SK-N-SH (cell line): ENCODE results near the gene FHL5. TPM values are rescaled to one million over a fixed set of nuclear protein-coding genes. Genes with fewer than 3 reads are reported as not detected.

Experiments
- CTCF ChIA-PET: fragments of 300-600, 350-600 bp; formaldehyde crosslinking; extraction: SDS; loops from one replicate; lab custom pipeline; 2021; lab: Yijun Ruan, JAX
- POLR2A ChIA-PET: fragments of 350-600 bp; sonication (Branson Sonifier 250); formaldehyde crosslinking; extraction: SDS; loops from one replicate; lab custom pipeline; 2020; ENCODE audit warnings: antibody characterized with exemption, inconsistent platforms; lab: Yijun Ruan, JAX
- DNase-seq: peaks from one replicate; pipeline ENCODE4 v3.0.0; 2012
- H2AFZ ChIP-seq: fragments of 200-600 bp; sonication (generic); 2 replicates; pipeline ENCODE4 v1.8.1; 2016; ENCODE audit warnings: antibody characterized with exemption, mild to moderate bottlenecking, low read depth
- H3F3A ChIP-seq: fragments of 200-600 bp; sonication (generic); replicated peaks from 2 replicates; pipeline ENCODE3; 2016; ENCODE audit warnings: antibody characterized with exemption, mild to moderate bottlenecking; ENCODE audit not compliant: insufficient read depth
- H3K27ac ChIP-seq, 2 experiments: fragments of 200-500 bp in 1 of 2; fragments of 200-600 bp in 1 of 2; sonication (Bioruptor generic) in 1 of 2; sonication (generic), shearing (Covaris generic) in 1 of 2; 2 replicates each; pipeline versions ENCODE4 v1.5.1 to v1.6.1; 2014 to 2016; ENCODE audit warnings: low read depth in 2 of 2, inconsistent platforms in 1 of 2, low read length in 1 of 2, mild to moderate bottlenecking in 1 of 2, mixed read lengths in 1 of 2
- H3K27me3 ChIP-seq: fragments of 200-600 bp; sonication (generic), shearing (Covaris generic); 2 replicates; pipeline ENCODE4 v1.6.1; 2016; ENCODE audit warnings: mixed run types; ENCODE audit not compliant: insufficient read depth
- H3K36me3 ChIP-seq, 2 experiments: fragments of 200-500 bp in 1 of 2; fragments of 200-600 bp in 1 of 2; sonication (Bioruptor generic) in 1 of 2; sonication (generic) in 1 of 2; replicated peaks in 1 of 2; 2 replicates each; pipeline versions ENCODE3 to v1.5.1; 2014 to 2016; ENCODE audit warnings: low read length in 1 of 2, mild to moderate bottlenecking in 1 of 2; ENCODE audit not compliant: insufficient read depth in 2 of 2, control insufficient read depth in 1 of 2
- H3K4me1 ChIP-seq, 2 experiments: fragments of 200-500 bp in 1 of 2; fragments of 200-600 bp in 1 of 2; sonication (Bioruptor generic) in 1 of 2; sonication (generic), shearing (Covaris generic) in 1 of 2; 2 replicates each; pipeline versions ENCODE4 v1.5.1 to v1.6.1; 2014 to 2016; ENCODE audit warnings: low read depth in 1 of 2, low read length in 1 of 2, mixed run types in 1 of 2; ENCODE audit not compliant: insufficient read depth in 2 of 2, control insufficient read depth in 1 of 2
- H3K4me2 ChIP-seq: fragments of 200-600 bp; sonication (generic), shearing (Covaris generic); 2 replicates; pipeline ENCODE4 v1.6.1; 2017; ENCODE audit warnings: mixed run types
- H3K4me3 ChIP-seq, 2 experiments: fragments of 200-500 bp in 1 of 2; fragments of 200-600 bp in 1 of 2; sonication (Bioruptor generic) in 1 of 2; sonication (generic), shearing (Covaris generic) in 1 of 2; 2 replicates each; pipeline versions ENCODE4 v1.5.1 to v1.8.1; 2014 to 2016; ENCODE audit warnings: low read depth in 2 of 2, inconsistent platforms in 1 of 2, low read length in 1 of 2, mild to moderate bottlenecking in 1 of 2, mixed read lengths in 1 of 2, moderate library complexity in 1 of 2
- H3K79me2 ChIP-seq: fragments of 200-600 bp; sonication (generic); 2 replicates; pipeline ENCODE4 v1.8.1; 2017; ENCODE audit warnings: mild to moderate bottlenecking; ENCODE audit not compliant: insufficient read depth
- H3K9ac ChIP-seq: fragments of 200-600 bp; sonication (generic); 2 replicates; pipeline ENCODE4 v1.6.1; 2017; ENCODE audit warnings: mixed run types
- H3K9me2 ChIP-seq: fragments of 200-600 bp; sonication (generic); 2 replicates; pipeline ENCODE4 v1.6.1; 2017; ENCODE audit warnings: mixed run types
- H3K9me3 ChIP-seq: fragments of 200-600 bp; sonication (generic); 2 replicates; pipeline ENCODE4 v1.6.1; 2017; ENCODE audit warnings: mixed run types, mild to moderate bottlenecking, moderate library complexity
- H4K20me1 ChIP-seq: fragments of 200-600 bp; sonication (generic); 2 replicates; pipeline ENCODE4 v1.6.1; 2017; ENCODE audit warnings: mild to moderate bottlenecking, mixed run types; ENCODE audit not compliant: insufficient read depth
- FOXJ3 ChIP-seq: sonication (generic); formaldehyde crosslinking; IDR thresholded peaks from 2 replicates; pipeline ENCODE4 v1.5.1; 2020; ENCODE audit warnings: mild to moderate bottlenecking, missing genetic modification reagents
- GABPA ChIP-seq: IDR thresholded peaks from 2 replicates; pipeline ENCODE4 v1.4.0; 2012; ENCODE audit warnings: low read depth, mild to moderate bottlenecking
- MAX ChIP-seq: IDR thresholded peaks from 2 replicates; pipeline ENCODE4 v1.4.0; 2012; ENCODE audit warnings: low read depth
- NFIC ChIP-seq: IDR thresholded peaks from 2 replicates; pipeline ENCODE4 v1.4.0; 2012; ENCODE audit warnings: borderline replicate concordance
- POLR2AphosphoS5 ChIP-seq: IDR thresholded peaks from 2 replicates; pipeline ENCODE4 v1.6.1; 2012; ENCODE audit warnings: low read depth, low read length
- RAD21 ChIP-seq: IDR thresholded peaks from 2 replicates; pipeline ENCODE4 v1.6.1; 2012; ENCODE audit warnings: mild to moderate bottlenecking, low read length
- RCOR1 ChIP-seq: fragments of 150-350 bp; IDR thresholded peaks from 2 replicates; pipeline ENCODE4 v1.6.1; 2017; ENCODE audit warnings: antibody characterized with exemption, low read length
- RXRA ChIP-seq: IDR thresholded peaks from 2 replicates; pipeline ENCODE4 v1.4.0; 2012; ENCODE audit warnings: low read depth, mild to moderate bottlenecking, borderline replicate concordance
- SMC3 ChIP-seq: IDR thresholded peaks from 2 replicates; pipeline ENCODE4 v1.6.1; 2012; ENCODE audit warnings: low read depth, low read length, improper control_type of control experiment
- TCF12 ChIP-seq: IDR thresholded peaks from 2 replicates; pipeline ENCODE4 v1.4.0; 2012
- WGBS: methylation state at CpG from one replicate; pipeline ENCODE4 v1.1.6; 2017; ENCODE audit warnings: low lambda C conversion rate; 5-methylcytosine and 5-hydroxymethylcytosine counted together
- polyA plus RNA-seq, 3 experiments: library from polyadenylated mRNA; depleted of rRNA; stranded (reverse); fragments of >200 nt; gene quantifications; 2 replicates each; pipeline ENCODE4 v1.2.3, GENCODE V29; 2012
- TF ChIP-seq, protein P1 (sequence below): IDR thresholded peaks from 2 replicates; pipeline ENCODE4 v1.6.1; 2012; ENCODE audit warnings: mild to moderate bottlenecking, low read depth, low read length, moderate library complexity

Gene FHL5
- polyA plus RNA-seq, 1 of the 3 experiments (the other 2 are of a cell fraction): not detected

GRCh38 chr6:96651816-96652215 is 88.9 kb downstream of the FHL5 start:
- no peak overlapping the region for H3K27ac ChIP-seq
- no peaks in the 10 kb centered on the region for H3K79me2 ChIP-seq
- no peak overlapping the region for H3K4me2 ChIP-seq
- no peaks in the 10 kb centered on the region for H3K9me2 ChIP-seq
- POLR2A ChIA-PET: no interaction called here
- H3K27me3 ChIP-seq: no peaks in the 10 kb centered on the region
- CTCF ChIA-PET: interaction anchor here (1.4 kb wide), 1 partner anchor 246 kb away, joined by 7 read pairs; the partner anchor contains the start of gene NDUFAF4
- H3K4me3 ChIP-seq: no peak overlapping the region
- no peak for DNase-seq
- H2AFZ ChIP-seq: no peak overlapping the region
- WGBS: 11% methylated on average over 1 of the region's 1 CpG
- H3K9me3 ChIP-seq: no peaks in the 10 kb centered on the region
- H3K4me1 ChIP-seq: no peaks in the 10 kb centered on the region
- TF ChIP-seq NFIC (no peak), RCOR1 (no peak), FOXJ3 (CRISPR knock-in tag) (no peak)
- TF ChIP-seq, protein P1, sequence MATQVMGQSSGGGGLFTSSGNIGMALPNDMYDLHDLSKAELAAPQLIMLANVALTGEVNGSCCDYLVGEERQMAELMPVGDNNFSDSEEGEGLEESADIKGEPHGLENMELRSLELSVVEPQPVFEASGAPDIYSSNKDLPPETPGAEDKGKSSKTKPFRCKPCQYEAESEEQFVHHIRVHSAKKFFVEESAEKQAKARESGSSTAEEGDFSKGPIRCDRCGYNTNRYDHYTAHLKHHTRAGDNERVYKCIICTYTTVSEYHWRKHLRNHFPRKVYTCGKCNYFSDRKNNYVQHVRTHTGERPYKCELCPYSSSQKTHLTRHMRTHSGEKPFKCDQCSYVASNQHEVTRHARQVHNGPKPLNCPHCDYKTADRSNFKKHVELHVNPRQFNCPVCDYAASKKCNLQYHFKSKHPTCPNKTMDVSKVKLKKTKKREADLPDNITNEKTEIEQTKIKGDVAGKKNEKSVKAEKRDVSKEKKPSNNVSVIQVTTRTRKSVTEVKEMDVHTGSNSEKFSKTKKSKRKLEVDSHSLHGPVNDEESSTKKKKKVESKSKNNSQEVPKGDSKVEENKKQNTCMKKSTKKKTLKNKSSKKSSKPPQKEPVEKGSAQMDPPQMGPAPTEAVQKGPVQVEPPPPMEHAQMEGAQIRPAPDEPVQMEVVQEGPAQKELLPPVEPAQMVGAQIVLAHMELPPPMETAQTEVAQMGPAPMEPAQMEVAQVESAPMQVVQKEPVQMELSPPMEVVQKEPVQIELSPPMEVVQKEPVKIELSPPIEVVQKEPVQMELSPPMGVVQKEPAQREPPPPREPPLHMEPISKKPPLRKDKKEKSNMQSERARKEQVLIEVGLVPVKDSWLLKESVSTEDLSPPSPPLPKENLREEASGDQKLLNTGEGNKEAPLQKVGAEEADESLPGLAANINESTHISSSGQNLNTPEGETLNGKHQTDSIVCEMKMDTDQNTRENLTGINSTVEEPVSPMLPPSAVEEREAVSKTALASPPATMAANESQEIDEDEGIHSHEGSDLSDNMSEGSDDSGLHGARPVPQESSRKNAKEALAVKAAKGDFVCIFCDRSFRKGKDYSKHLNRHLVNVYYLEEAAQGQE: no peak
- no peaks in the 10 kb centered on the region for H3K36me3 ChIP-seq
- no peak overlapping the region for H3K9ac ChIP-seq
- no peaks in the 10 kb centered on the region for H4K20me1 ChIP-seq
- H3F3A ChIP-seq: no peaks in the 10 kb centered on the region

GRCh38 chr6:96652552-96652951 is 89.6 kb downstream of the FHL5 start:
- Histone ChIP-seq H3K36me3 (no peaks in the 10 kb centered on the region), H3K9me2 (no peaks in the 10 kb centered on the region), H3K9ac (no peak overlapping the region), H3K79me2 (no peaks in the 10 kb centered on the region), H4K20me1 (no peaks in the 10 kb centered on the region), H3F3A (no peaks in the 10 kb centered on the region), H3K27me3 (no peaks in the 10 kb centered on the region), H3K4me1 (no peaks in the 10 kb centered on the region), H2AFZ (peak overlapping the region; percentile 35; the same call in 1 of the 2 replicates)
- 18% methylated on average over 2 of the region's 2 CpGs for WGBS
- no peak for DNase-seq
- POLR2A ChIA-PET: no interaction called here
- TF ChIP-seq RXRA (no peak), TCF12 (no peak), POLR2AphosphoS5 (no peak), GABPA (no peak), SMC3 (no peak), RAD21 (no peak), MAX (no peak)
- TF ChIP-seq, all 33 proteins: peak for 0
- Histone ChIP-seq H3K4me3 (no peak overlapping the region), H3K4me2 (no peak overlapping the region), H3K9me3 (no peaks in the 10 kb centered on the region), H3K27ac (no peak overlapping the region)
- CTCF ChIA-PET: no interaction called here
